Mucosa of rectum (tissue), 2 donors: ENCODE data around the gene NEDD4L.

Experiments used
- H3K27ac ChIP-seq, 2 donors: one replicate each; pipeline ENCODE4 v1.7.0; 2013; ENCODE audit warnings: inconsistent platforms in 2 of 2, low read depth in 2 of 2, low read length in 2 of 2
- H3K27me3 ChIP-seq, 2 donors: one replicate each; pipeline ENCODE4 v1.7.0; 2013; ENCODE audit warnings: low read length in 2 of 2; ENCODE audit not compliant: control insufficient read depth in 2 of 2, insufficient read depth in 2 of 2
- H3K36me3 ChIP-seq, 2 donors: one replicate each; pipeline ENCODE4 v1.7.0; 2013; ENCODE audit warnings: low read length in 2 of 2; ENCODE audit not compliant: control insufficient read depth in 2 of 2, insufficient read depth in 2 of 2
- H3K4me1 ChIP-seq, 2 donors: one replicate each; pipeline ENCODE4 v1.7.0; 2013; ENCODE audit warnings: low read length in 2 of 2, mild to moderate bottlenecking in 1 of 2; ENCODE audit not compliant: control insufficient read depth in 2 of 2, insufficient read depth in 2 of 2
- H3K4me3 ChIP-seq, 2 donors: one replicate each; pipeline ENCODE4 v1.7.0; 2013; ENCODE audit warnings: low read length in 2 of 2
- H3K9ac ChIP-seq, 2 donors: one replicate each; pipeline ENCODE4 v1.7.0; 2013; ENCODE audit warnings: low read length in 2 of 2, low read depth in 1 of 2, mild to moderate bottlenecking in 1 of 2
- H3K9me3 ChIP-seq, 2 donors: one replicate each; pipeline ENCODE4 v1.7.0; 2013; ENCODE audit warnings: low read length in 2 of 2; ENCODE audit not compliant: control insufficient read depth in 2 of 2
- donor health status: healthy.
- donor health status: Normal muscosa, but diverticular disease.

NEDD4L gene

DNA sequence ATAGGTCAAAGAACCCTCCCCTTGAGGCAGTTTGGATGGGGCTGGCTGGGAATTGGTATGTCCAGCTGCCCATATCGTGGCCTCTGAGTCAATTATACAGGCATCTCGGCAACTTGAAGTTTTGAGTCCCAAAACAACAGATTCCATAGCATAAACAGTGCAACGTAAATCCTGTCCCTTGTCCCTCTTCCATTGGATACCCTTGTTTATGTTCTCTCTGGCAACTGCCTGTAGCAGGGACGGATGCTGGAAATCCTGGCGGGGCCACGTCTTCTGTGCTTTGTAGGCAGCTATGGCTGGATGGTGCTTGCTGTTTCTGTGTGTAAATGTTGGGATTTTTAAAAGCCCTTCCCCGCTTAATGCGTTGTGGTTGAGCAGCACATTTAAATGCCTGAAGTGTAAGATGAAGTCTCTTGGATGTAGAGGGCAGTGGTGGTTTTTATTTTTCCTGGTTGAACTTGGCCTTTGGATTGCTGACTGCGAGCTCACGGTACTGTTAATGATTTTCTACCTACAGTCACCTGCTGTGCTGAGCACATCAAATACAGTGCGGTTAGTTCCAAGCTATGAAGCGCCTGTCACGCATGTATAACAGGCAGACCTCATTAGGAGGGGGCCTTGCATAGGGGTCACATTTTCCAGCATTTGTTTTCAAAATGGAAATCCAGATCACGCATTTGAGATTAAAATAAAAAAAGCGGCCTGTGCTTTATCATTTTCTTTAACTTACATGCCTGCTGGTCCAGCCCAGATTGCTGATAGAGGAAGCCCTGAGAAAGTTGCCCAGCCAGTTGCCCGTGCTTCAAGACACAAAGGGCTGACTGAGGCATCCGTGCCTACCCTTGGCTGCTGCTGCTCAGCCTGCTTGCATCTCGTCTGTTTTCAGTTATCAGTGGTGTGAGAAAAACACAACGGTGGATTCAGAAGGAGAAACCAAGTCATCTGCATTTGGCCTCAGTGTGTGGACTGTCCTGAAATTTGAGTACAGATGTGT is 84.7 kb downstream of the NEDD4L start:
- peak overlapping the region in 1 of 2 donors; percentile 9 for H3K9ac ChIP-seq
- no peaks in the 10 kb centered on the region for H3K9me3 ChIP-seq
- no peaks in the 10 kb centered on the region for H3K36me3 ChIP-seq
- H3K4me3 ChIP-seq: peak overlapping the region in 1 of 2 donors; percentile 28
- H3K4me1 ChIP-seq: peaks cover 13% of the 10 kb centered on the region in 2 donors
- H3K27me3 ChIP-seq: no peaks in the 10 kb centered on the region
- H3K27ac ChIP-seq: peak overlapping the region; percentile 48 to 49

DNA sequence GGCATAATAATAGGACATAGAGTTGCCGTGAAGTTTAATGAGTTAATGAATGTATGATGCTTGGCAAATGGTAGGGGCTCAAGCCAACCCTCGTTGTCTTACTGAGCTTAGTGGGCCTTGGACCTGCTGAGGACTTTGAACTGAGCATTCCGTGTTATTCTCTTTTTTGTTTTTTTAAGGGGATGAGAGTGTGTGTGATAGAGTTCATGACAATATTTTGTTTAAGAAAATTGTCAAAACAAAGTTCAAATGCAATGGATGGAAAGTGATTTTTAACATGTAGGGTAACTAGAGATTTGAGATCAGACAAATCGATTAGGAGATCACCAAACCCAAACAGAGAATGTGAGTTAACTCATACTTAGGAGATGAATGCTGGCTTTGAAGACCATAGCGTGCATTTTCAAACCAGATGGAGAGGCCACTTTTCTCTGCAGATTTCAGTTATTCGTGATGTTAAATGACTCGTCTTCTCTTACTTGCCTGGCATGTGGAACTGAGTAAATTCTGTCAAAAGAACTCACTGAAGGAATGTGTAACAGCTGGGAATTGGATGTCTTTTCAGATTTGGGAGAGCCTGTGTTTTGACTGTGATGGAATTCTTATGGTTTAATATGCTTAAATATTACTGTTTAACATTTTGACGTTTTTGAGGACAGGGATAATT is 88.7 kb downstream of the NEDD4L start:
- Histone ChIP-seq H3K4me3 (no peak overlapping the region), H3K27me3 (no peaks in the 10 kb centered on the region), H3K36me3 (no peaks in the 10 kb centered on the region), H3K9ac (no peak overlapping the region), H3K4me1 (peaks cover 16 to 18% of the 10 kb centered on the region in 2 donors), H3K27ac (no peak overlapping the region), H3K9me3 (no peaks in the 10 kb centered on the region)

DNA sequence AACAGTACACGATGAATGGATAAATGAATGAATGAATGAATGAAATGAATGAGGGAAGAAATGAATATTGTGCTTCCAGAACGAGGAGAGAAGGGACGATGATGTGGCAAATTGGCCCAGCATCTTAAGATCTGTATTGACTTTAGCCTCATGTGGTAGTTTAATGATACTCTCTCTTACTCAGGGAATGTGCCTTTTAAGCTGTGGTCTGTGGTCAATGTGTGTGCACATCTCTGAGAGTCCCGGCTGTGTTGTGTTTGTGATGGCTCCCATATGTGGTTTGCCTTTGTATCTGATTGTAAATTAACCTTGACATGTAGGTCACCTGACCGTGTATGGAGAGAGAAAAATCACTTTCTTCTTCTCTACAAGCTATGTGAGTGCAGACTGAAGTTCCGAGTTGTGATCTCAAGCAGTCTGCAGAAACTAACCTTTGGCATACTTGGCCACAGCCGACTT is 91.2 kb downstream of the NEDD4L start:
- H3K36me3 ChIP-seq: no peaks in the 10 kb centered on the region
- H3K4me1 ChIP-seq: peaks cover 3 to 5% of the 10 kb centered on the region in 2 donors
- no peak overlapping the region for H3K9ac ChIP-seq
- H3K9me3 ChIP-seq: no peaks in the 10 kb centered on the region
- H3K4me3 ChIP-seq: no peak overlapping the region
- H3K27me3 ChIP-seq: no peaks in the 10 kb centered on the region
- no peak overlapping the region for H3K27ac ChIP-seq

DNA sequence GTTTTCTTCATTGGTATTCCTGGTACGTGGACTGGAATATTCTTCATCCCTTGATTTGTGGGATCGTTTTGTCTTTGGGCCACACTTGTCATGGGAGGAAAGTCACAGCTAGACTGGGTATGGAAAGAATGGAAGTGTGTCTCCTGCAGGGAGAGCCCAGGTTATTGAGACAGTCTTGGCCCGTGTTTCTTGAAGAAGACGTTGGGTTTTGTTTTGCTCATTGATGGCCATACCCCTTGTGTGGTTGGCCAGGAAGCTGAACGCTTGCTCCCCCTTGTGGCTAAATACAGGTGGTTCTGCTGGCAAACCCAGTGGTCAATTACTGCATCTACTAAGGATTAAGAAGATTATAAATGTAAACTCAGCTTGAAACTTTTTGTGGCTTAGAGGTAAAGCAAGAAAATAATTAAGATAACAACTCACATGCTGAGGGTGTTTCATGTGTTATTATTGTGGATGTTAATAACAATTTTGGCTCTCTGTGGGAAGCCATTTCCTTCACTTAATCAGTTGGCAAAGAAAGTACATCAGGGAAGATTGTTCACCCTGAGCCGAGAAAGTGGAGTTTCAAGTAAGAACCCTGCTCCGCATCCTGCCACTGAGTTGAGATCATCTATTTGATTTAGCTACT is 91.8 kb downstream of the NEDD4L start:
- Histone ChIP-seq H3K27ac (no peak overlapping the region), H3K4me3 (no peak overlapping the region), H3K4me1 (peaks cover 5% of the 10 kb centered on the region in 2 donors), H3K36me3 (no peaks in the 10 kb centered on the region), H3K9ac (no peak overlapping the region), H3K27me3 (no peaks in the 10 kb centered on the region), H3K9me3 (no peaks in the 10 kb centered on the region)

DNA sequence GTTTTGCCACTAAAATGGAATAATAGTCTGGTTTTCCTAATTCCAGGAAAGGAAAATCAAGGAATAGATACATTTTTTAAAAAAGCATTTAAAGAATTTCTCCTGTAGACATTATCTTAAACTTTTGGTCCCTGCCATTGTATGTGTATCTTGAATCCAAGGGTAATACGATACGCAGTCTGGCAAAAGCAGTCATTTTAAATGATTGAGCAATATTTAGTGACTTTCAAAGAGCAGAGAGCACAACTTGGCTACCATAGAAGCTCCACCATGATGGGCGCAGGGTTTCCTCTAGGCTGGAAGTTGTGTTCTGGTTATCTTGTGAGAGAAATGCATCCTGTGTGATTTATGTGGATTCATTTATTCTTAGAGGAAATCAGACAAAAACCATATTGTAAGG is 92.9 kb downstream of the NEDD4L start:
- H3K4me1 ChIP-seq: peaks cover 5% of the 10 kb centered on the region in 2 donors
- H3K4me3 ChIP-seq: no peak overlapping the region
- H3K27me3 ChIP-seq: no peaks in the 10 kb centered on the region
- H3K9ac ChIP-seq: no peak overlapping the region
- no peaks in the 10 kb centered on the region for H3K36me3 ChIP-seq
- H3K27ac ChIP-seq: no peak overlapping the region
- H3K9me3 ChIP-seq: no peaks in the 10 kb centered on the region

DNA sequence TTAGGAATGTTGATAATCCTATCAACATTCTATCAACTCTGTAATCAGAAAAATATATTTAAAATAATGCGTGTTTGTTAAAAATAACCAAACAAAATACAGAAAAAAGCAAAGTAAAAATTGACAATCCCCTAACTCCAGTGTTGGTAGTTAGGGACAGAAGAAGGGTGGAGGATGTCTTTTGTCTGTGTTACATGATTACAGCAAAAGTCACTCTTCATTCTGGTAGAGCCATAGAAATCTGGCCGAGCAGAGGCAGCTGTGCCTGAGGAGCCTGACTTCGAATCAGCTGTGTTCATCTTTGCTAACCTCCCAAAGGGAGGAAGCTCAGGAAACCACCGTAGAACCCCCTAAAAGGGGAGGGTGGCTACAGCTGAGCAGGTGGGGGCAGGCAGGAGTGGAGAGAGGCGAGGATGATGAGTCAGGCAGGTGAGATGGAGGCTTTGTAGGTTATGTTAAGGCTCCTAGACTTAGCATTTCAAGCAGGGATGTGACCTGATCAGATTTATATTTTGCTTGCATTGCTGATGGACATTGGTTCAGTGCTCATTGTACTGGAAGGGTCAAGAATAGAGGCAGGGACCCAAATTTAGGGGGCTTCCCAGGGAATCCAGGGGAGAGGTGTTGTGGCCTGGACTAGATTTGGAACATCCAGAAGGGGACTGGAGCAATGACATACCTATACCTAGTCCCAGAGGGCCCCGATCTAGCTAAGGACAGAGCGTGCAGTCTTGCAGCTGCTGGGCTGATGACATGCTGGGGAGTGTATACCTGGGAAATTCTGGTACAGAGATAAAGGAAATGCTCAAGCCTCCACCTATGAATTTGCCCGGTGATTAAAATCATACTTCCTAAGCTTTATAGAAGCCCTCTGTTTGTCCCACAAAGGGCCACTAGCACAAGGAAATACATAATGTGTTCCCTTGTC is 95.7 kb downstream of the NEDD4L start:
- no peak overlapping the region for H3K4me3 ChIP-seq
- no peak overlapping the region for H3K9ac ChIP-seq
- H3K27me3 ChIP-seq: no peaks in the 10 kb centered on the region
- peaks cover 5% of the 10 kb centered on the region in 2 donors for H3K4me1 ChIP-seq
- no peak overlapping the region for H3K27ac ChIP-seq
- no peaks in the 10 kb centered on the region for H3K36me3 ChIP-seq
- no peaks in the 10 kb centered on the region for H3K9me3 ChIP-seq

DNA sequence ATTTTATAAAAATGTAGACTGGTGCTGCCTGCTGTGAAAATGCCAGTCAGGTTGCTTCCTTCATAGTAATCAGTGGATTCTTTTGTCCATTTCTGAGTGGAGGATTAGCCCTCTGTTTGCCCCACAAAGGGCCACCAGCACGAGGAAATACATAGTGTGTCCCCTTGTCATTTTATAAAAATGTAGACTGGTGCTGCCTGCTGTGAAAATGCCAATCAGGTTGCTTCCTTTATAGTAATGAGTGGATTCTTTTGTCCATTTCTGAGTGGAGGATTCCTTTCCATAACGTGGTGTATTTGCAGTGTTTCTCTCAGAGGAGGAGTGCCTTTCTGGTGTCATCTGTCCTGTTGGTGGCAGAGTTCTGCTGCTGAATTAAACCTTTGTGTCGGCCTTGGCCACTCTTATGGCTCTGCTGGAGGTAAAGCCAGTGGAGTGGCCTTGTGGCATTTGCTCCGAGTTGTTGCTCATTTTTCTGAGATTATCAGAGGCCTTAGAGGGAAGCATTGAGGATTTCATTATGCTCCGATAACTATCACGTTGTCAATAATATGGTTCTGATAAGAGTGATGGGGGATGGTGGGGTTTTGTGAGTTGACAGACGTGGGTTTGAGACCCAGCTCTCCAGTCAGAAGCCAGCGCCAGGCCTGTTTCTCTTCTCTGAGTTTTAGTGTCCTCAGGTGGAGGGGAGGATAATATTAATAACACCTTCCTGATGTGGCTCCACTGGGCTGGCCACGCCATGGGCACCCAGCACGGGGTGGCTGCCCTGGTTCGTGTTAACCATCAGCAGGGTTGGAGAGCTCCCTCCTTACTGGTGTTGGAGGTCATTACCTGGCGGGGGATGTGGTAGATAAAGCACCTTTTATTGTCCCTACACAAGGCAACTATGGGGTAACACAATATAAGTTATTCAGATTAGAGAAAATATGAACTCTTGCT is 96.6 kb downstream of the NEDD4L start:
- Histone ChIP-seq H3K9me3 (no peaks in the 10 kb centered on the region), H3K9ac (no peak overlapping the region), H3K27ac (no peak overlapping the region), H3K4me1 (peaks cover 3 to 4% of the 10 kb centered on the region in 2 donors), H3K27me3 (no peaks in the 10 kb centered on the region), H3K36me3 (no peaks in the 10 kb centered on the region), H3K4me3 (no peak overlapping the region)

DNA sequence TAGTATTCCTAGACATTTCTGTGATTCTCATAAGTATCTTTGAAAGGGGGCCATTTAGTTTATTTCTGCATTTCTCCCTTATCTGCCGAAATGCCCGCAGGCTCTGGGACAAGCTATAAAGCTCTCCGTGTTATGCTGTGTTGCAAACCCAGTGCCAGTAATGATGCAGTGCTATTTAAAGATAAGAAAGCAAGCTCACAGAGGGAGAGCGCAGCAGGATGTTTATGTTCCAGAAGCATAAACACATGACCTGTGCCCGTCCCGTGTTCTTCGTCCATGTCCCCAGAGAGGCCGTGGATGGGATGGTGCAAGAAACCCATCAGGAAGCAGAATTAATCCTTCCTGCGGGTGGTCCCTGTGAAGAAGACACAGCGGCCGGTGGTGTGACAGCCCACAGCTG is 99.4 kb downstream of the NEDD4L start:
- no peaks in the 10 kb centered on the region for H3K27me3 ChIP-seq
- H3K36me3 ChIP-seq: no peaks in the 10 kb centered on the region
- H3K9ac ChIP-seq: no peak overlapping the region
- no peak overlapping the region for H3K27ac ChIP-seq
- H3K4me1 ChIP-seq: peaks cover 0 to 4% of the 10 kb centered on the region in 2 donors
- no peaks in the 10 kb centered on the region for H3K9me3 ChIP-seq
- H3K4me3 ChIP-seq: no peak overlapping the region

DNA sequence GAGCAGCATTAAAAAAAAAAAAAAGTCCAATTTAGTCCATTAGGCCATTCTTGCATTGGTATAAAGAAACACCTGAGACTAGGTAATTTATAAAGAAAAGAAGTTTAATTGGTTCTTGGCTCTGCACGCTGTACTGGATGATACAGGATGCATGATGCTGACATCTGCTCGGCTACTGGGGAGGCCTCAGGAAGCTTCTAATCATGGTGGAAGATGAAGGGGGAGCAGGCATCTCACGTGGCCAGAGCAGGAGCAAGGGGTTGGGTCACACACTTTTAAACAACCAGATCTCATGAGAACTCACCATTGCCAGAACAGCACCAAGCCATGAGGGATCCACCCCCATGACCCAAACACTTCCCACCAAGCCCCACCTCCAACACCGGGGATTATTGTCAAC is 100.1 kb downstream of the NEDD4L start:
- Histone ChIP-seq H3K9ac (no peak overlapping the region), H3K4me1 (peaks cover 0 to 10% of the 10 kb centered on the region in 2 donors), H3K9me3 (no peaks in the 10 kb centered on the region), H3K36me3 (no peaks in the 10 kb centered on the region), H3K27me3 (no peaks in the 10 kb centered on the region), H3K4me3 (no peak overlapping the region), H3K27ac (no peak overlapping the region)
